HG03139 (cell line): Measurements from ENCODE around the gene SCAMP1.
A peak's percentile ranks its signal among the peaks of the same experiment; 100 is the strongest.

Source experiments
- ATAC-seq: cut with Tn5 transposase; IDR thresholded peaks from one replicate; pipeline ENCODE4 v1.9.1; 2021; ENCODE audit not compliant: unreplicated experiment

SCAMP1 gene

GRCh38 chr5:78490709-78491485, 130.5 kb downstream of the SCAMP1 start:
- no peak for ATAC-seq

- no peak for ATAC-seq
Observed at GRCh38 chr5:78492224-78492623, 131.8 kb downstream of the SCAMP1 start.

DNA sequence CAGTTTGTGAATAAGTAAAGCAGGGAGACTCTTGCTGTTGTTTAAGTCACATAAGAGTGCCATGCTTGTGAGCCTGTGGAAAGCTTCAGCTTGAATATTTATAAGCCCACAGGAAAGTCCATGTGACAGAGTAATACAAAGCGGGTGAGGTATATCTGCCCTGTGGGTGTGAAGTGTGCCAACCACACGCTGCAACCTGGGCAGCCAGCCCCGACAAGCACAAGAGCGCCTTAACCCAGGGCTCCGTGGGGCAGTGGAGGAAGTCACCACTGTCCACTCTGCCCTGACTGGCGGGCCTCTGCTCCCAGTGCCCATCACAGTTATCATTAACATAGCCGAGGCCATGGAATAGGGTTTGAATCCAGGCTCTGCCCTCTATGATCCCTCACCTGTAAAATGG, 132.2 kb downstream of the SCAMP1 start:
- ATAC-seq: no peak

GRCh38 chr5:78495800-78496199, 135.4 kb downstream of the SCAMP1 start:
- ATAC-seq: no peak

DNA sequence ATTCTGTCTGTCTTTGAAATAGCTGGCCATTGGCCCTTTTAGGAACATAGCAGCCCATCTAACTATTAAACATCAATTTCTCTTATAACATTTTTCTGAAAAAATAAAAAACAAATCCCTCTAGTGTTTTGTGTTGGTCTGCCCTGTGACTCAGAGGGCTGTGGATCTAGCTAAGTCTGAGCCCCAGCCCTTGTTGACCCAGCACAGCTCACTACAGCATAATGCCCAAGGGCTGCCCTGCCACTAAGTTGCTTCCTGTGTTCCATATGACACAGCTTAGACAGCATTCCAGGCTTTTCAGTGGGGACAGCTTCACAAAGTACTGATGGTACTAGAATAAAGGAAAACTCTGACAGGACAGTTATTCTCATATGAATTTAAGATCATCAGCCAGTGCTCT, 136.0 kb downstream of the SCAMP1 start:
- no peak for ATAC-seq

- peak; percentile 58 for ATAC-seq
Observed at GRCh38 chr5:78497573-78498533, 137.4 kb downstream of the SCAMP1 start.

DNA sequence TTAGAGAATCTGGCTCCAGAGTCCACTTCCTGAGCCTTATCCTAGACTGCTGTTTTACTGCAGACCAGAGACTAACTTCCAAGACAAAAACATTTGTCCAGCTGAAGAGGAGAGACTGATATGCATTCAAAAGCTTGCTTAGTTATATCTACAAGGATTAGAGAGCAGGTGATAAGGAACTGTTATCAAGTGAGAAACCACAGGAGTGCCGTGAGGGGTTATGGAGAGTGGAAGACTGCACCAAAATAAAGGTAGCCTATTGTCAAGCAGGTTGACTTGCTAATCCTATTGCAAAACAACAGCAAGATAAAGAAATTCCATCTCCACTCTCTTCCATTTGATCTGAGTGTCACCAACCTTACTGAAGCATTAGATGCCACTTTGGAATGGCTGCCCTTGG, 139.1 kb downstream of the SCAMP1 start:
- ATAC-seq: no peak

DNA sequence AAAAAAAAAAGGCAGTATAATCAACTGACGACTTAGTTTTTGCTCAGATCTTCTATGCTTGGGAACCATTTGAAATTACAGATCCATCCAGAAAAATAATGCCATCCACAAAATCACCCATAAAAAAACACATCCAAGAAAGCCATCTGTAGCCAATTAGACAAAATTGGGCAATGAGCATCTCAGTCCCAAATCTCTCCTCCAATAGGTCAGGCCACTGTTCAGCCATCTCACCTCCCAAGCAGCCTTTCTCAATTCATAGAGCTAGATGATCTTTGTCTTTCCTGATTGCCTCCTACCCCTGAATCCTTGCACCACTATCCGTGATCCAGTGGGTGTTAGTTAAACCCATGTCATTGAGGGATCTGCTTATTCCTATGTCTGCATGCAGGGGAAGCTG, 139.6 kb downstream of the SCAMP1 start:
- no peak for ATAC-seq

DNA sequence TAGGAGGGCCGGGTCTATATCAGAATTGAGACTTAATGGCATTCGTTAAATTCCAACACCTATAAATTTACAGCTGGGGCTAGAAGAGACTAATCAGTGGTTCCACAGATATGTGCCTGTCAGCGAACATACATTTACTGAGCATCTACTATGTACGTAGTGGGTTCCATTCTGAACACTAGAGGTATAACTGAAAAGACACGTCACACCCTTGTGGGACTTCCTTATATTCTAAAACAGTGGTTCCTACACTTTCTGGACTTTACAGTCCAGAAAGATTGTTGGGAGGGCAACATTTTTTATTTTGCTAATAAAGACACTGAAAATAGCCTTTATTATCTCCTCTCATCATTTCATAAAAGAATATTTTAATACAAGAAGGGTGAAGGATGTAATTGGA, 140.5 kb downstream of the SCAMP1 start:
- no peak for ATAC-seq

DNA sequence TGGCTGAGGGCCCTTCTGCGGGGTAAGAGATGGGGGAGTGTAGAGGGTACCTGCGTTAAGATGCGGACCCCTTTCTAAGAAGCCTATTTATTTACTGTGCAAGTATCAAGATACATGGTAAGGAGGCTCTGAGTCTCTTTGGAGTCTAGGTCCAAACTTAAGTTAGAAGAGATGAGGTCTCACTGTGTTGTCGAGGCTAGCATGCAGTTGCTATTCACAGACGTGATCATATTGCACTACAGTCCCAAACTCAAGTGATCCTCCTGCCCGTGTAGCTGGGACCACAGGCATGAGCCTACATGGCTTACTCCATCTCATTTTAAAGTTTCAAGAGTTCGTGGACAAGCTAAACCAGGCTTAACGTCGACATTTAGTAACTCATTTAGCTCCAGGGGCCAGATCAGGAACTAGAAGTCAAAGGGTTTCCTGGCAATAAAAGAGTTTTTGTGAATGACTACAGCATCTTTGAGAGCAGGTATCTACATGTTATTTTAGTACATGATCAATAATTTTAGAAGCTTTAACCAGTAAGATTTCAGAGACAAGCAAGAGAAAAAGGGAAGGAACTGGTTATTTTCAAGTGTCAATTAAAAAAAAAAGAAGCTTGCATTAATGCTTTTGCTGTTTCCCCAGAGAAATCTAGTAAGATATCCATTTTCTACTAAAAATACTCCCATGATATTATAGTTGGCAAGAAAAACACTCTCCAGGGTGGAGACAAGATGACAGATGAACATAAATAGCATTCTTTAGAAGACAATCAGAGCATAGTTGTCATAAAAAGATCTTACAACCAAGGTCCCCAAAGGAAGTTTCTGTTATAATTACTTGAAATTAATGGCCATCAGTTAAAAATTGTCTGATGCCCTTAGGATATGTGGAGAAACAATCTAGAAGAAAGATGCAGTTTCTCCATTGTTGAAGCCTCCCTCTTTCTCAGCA, 141.3 kb downstream of the SCAMP1 start:
- ATAC-seq: no peak

GRCh38 chr5:78503958-78504653, 143.7 kb downstream of the SCAMP1 start:
- no peak for ATAC-seq

DNA sequence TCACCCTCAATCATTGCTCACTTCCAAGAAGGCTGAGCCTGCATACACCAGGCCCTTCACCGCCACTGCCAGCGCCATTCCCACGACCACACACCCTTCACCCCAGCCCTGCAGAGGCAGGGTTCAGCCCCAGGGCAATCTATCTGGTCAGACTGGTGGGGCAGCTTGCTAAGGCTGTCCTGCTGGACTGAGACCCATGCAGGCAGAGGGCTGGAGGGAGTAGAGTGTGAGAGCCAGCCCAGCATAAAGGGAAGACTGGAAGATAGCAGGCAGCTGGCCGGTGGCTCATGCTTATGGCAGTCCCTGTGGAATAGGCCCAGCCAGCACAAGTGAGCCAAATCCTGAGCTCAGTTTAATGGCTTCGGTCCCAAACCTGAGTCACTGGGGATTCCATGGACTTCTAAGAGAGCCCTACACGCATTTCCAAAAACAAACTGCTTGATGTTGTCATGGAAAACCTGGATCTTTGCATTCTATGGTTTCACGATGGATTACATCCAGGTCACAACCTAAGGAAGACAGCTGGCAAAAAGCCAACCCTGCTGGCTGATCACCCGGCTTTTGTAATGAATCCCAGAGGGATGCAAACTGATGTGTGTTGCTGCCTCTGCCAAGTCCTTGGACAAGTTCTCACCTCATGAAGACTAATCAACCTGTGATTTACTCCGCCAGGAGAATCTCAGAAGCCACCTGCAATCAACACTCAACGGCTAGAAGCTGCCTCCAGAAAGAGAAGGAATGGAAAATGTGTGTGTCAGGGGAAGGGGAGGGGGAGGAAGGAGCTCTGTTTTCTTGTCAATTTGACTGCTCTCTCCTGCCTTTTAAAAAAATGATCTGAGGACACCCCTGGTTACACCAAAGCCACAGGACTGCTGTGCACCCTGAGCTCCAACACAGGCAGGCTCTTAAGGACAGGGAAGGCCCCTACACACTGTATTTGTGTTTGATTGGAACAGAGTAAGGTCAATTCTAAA, 144.6 kb downstream of the SCAMP1 start:
- no peak for ATAC-seq

GRCh38 chr5:78505860-78506259, 145.4 kb downstream of the SCAMP1 start:
- ATAC-seq: no peak

DNA sequence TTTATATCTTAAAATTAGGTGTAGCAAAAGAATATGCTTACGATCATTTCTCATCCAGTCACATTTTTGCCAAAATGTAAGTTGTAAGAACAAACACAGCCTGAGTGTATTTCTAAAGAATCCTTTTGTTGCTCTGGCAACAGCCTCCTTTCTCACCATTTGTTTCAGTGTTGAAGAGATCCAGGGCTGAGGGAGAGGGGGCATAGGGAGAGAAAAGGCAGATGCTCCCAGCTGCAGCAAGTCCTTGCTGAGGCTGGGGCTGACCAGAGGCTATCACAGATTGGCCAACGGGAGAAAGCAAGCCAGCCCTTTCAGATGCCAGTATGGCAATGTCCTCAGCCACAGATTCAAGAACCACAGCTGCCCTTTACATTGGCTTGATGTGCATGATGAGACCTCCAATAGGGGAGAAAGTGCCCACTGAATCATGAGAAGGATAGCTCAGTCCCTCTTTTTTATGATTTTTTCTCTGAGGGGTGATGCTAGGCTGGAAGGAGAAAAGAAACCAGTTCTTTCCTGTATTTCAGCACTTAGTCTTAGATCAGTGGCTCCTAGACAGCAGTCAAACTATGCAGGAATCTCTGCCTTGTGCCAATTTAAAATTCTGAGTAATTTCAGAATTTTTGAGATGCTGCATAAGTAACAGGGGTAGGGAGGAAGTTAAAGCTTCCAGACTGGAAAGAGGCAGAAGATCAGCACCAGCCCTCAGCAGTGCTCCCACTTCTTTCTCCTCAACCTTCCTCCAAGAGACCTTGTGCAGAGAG, 146.0 kb downstream of the SCAMP1 start:
- ATAC-seq: no peak

DNA sequence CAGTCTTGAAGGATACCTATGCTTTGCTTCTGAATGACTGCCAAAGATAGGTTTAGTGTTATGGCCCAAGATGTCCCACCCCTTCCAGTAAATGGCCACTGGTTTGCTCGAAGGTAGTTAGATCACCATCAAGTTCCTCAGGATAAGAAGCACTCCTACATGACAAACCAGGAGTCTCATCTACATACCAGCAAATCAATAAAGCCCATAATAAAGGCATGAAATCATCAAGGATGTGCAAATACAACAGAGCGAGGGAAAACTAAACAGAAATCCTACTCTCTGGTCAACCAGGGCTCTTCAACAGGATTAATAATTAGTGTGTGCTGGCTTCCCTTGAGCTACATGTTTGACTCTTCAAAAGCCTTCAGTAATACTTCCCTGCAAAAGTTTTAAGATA, 147.1 kb downstream of the SCAMP1 start:
- ATAC-seq: no peak

GRCh38 chr5:78508186-78508765, 147.9 kb downstream of the SCAMP1 start:
- ATAC-seq: no peak

- no peak for ATAC-seq
Observed at GRCh38 chr5:78509145-78509865, 148.9 kb downstream of the SCAMP1 start.
